ENCODE results near the gene TYW1.
A peak's percentile ranks its signal among the peaks of the same experiment; 100 is the strongest.
"Not testable (repeated sequence)": the region's sequence is repeated elsewhere in the genome, so short reads cannot be mapped to it uniquely, and the experiment has no call there.

The TYW1 gene

GRCh38 chr7:67017971-67018370 lies 21.3 kb downstream of the TYW1 start:
- H3K4me1 Mint-ChIP-seq (ENCODE audit: low read depth); H3K4me3 Mint-ChIP-seq; H3K27me3 Mint-ChIP-seq (ENCODE audit: low read depth); H3K9me3 Mint-ChIP-seq: not testable (repeated sequence)
- Mint-ChIP-seq H3K36me3 (ENCODE audit: low read depth) (peaks cover 33% of the 10 kb centered on the region), H3K27ac (peak overlapping the region; percentile 15)

- Mint-ChIP-seq H3K4me3 (no peak overlapping the region), H3K4me1 (ENCODE audit: low read depth) (no peaks in the 10 kb centered on the region), H3K27ac (no peak overlapping the region), H3K27me3 (ENCODE audit: low read depth) (no peaks in the 10 kb centered on the region), H3K36me3 (ENCODE audit: low read depth) (peaks cover 31% of the 10 kb centered on the region), H3K9me3 (no peaks in the 10 kb centered on the region)
These were observed 22.3 kb downstream of the TYW1 start for GRCh38 chr7:67018940-67019339.

DNA sequence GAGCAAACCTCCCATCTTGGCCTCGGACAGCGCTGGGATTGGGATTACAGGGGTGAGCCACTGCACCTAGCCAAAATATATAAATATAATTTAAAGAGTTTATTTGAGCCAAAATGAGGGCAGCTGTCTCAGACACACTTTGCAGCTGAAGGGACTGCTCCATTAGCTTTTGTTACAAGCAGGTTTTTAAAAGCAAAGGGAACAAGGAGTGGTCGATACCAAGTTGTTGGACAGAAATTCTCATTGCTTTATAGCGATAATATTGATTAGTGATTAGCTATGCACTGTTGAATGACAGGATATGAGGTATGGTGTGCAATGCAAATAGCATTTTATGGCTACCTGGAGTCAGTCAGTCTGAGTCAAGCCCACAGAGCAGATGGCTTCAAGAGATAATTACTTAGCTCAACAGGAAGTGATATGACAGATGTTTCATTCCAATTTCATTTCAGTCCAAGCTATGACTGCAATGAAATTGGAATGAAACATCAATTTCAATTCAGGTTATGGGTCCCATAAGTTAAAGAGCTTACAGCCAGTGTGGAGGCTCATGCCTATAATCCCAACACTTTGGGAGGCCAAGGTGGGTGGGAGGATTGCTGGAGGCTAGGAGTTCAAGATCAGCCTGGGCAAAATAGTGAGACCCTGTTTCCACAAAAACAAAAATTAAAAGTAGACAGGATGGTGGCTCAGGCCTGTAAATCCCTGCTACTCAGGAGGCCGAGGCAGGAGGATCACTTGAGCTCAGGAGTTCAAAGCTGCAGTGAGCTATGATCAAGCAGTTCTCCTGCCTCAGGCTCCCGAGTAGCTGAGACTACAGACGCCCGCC lies 23.1 kb downstream of the TYW1 start:
- Mint-ChIP-seq H3K4me3 (no peak overlapping the region), H3K36me3 (ENCODE audit: low read depth) (peaks cover 28% of the 10 kb centered on the region), H3K4me1 (ENCODE audit: low read depth) (no peaks in the 10 kb centered on the region), H3K27me3 (ENCODE audit: low read depth) (no peaks in the 10 kb centered on the region), H3K9me3 (no peaks in the 10 kb centered on the region), H3K27ac (peak overlapping the region; percentile 50)

GRCh38 chr7:67021260-67021659 lies 24.6 kb downstream of the TYW1 start:
- no peaks in the 10 kb centered on the region for H3K27me3 Mint-ChIP-seq (ENCODE audit: low read depth)
- H3K9me3 Mint-ChIP-seq, result no peaks in the 10 kb centered on the region
- peaks cover 29% of the 10 kb centered on the region for H3K36me3 Mint-ChIP-seq (ENCODE audit: low read depth)
- no peaks in the 10 kb centered on the region for H3K4me1 Mint-ChIP-seq (ENCODE audit: low read depth)
- no peak overlapping the region for H3K4me3 Mint-ChIP-seq
- no peak overlapping the region for H3K27ac Mint-ChIP-seq

GRCh38 chr7:67022511-67022910 lies 25.9 kb downstream of the TYW1 start:
- Mint-ChIP-seq H3K4me3 (no peak overlapping the region), H3K4me1 (ENCODE audit: low read depth) (no peaks in the 10 kb centered on the region), H3K27ac (no peak overlapping the region), H3K27me3 (ENCODE audit: low read depth) (no peaks in the 10 kb centered on the region), H3K9me3 (no peaks in the 10 kb centered on the region), H3K36me3 (ENCODE audit: low read depth) (peaks cover 28% of the 10 kb centered on the region)

DNA sequence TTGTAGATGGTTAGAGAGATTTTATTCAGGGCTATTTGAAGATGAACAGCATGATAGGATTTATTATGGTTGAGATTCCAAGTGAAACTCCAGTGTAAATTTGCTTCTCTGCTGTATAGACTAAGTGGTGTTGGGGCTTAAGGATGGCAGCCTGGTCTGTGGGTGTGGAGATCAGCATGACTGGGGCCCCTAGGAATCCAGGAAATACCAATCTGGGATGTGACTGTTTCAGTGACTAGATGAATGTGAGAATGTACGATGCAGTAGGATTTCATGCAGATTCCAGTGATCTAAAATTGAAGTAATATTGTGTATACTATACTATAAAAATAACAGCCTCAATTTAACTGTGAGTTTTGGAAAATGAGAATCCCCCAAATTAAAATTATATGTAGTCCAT lies 28.8 kb downstream of the TYW1 start:
- peaks cover 36% of the 10 kb centered on the region for H3K36me3 Mint-ChIP-seq (ENCODE audit: low read depth)
- not testable (repeated sequence) for H3K27ac Mint-ChIP-seq; H3K4me3 Mint-ChIP-seq; H3K27me3 Mint-ChIP-seq (ENCODE audit: low read depth); H3K9me3 Mint-ChIP-seq; H3K4me1 Mint-ChIP-seq (ENCODE audit: low read depth)

DNA sequence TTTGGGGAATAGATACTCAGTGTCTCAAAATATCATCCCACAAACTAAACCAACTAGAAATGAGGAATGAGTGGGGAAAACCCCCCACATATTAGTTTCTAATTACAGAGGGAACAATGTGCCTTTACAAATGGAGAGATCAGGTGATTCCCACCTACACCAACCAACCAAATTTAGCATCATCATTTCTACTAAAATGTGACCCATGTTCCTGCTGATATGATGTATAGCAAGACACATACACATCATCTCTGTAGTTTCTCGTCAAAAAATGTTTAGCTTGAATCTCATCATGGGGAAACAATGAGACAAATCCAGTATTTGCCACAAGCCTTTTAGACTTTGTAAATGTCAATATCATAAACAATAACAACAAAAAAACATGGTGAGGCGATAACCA lies 35.1 kb downstream of the TYW1 start:
- not testable (repeated sequence) for H3K27me3 Mint-ChIP-seq (ENCODE audit: low read depth); H3K4me3 Mint-ChIP-seq; H3K27ac Mint-ChIP-seq; H3K4me1 Mint-ChIP-seq (ENCODE audit: low read depth); H3K9me3 Mint-ChIP-seq
- H3K36me3 Mint-ChIP-seq (ENCODE audit: low read depth), result peaks cover 38% of the 10 kb centered on the region

DNA sequence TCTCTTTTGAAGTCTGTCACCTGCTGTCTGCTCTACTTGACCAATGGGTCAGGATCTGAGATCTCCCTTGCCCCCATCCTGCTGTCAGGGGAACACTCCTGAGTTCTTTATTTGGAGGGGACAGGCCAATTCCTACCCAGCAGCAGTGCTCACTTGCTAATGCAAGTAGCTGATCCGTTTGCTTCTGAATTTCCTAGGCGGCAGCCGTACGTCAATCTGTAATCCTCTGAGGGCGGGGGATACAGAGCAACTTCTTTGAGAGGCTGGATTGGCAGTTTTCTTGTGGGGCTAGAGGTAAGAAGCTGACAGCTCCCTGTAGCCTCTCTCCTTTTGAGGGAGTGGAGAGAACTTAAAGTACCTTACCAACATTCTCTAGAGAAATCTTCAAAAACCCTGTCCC lies 36.6 kb downstream of the TYW1 start:
- Mint-ChIP-seq H3K4me1 (ENCODE audit: low read depth) (no peaks in the 10 kb centered on the region), H3K9me3 (peaks cover 7% of the 10 kb centered on the region), H3K27me3 (ENCODE audit: low read depth) (no peaks in the 10 kb centered on the region), H3K36me3 (ENCODE audit: low read depth) (peaks cover 34% of the 10 kb centered on the region), H3K4me3 (no peak overlapping the region), H3K27ac (no peak overlapping the region)

- not testable (repeated sequence) for H3K4me1 Mint-ChIP-seq (ENCODE audit: low read depth); H3K27ac Mint-ChIP-seq; H3K27me3 Mint-ChIP-seq (ENCODE audit: low read depth); H3K9me3 Mint-ChIP-seq; H3K4me3 Mint-ChIP-seq
- H3K36me3 Mint-ChIP-seq (ENCODE audit: low read depth), result peaks cover 20% of the 10 kb centered on the region
These were observed 40.1 kb downstream of the TYW1 start for GRCh38 chr7:67036432-67037395.

DNA sequence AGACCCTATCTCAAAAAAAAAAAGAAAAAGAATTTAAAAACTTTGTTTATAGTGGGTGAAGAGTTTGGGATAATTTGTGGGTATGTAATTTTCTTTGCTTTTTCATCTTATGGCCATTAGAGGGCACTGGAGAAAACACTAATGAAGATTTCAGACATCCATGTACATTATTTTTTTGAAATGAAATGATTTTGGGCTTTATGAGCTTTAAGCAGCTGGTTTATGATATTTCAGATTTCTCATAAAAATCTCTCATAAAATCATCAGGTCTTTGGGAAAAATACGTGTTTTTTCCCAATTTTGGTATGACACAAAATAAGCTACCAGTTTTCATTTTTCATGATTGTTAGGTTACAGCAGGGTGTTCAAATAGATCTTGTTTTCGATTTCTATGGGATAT lies 44.2 kb downstream of the TYW1 start:
- H3K9me3 Mint-ChIP-seq; H3K36me3 Mint-ChIP-seq (ENCODE audit: low read depth); H3K4me3 Mint-ChIP-seq; H3K27me3 Mint-ChIP-seq (ENCODE audit: low read depth); H3K4me1 Mint-ChIP-seq (ENCODE audit: low read depth); H3K27ac Mint-ChIP-seq: not testable (repeated sequence)

DNA sequence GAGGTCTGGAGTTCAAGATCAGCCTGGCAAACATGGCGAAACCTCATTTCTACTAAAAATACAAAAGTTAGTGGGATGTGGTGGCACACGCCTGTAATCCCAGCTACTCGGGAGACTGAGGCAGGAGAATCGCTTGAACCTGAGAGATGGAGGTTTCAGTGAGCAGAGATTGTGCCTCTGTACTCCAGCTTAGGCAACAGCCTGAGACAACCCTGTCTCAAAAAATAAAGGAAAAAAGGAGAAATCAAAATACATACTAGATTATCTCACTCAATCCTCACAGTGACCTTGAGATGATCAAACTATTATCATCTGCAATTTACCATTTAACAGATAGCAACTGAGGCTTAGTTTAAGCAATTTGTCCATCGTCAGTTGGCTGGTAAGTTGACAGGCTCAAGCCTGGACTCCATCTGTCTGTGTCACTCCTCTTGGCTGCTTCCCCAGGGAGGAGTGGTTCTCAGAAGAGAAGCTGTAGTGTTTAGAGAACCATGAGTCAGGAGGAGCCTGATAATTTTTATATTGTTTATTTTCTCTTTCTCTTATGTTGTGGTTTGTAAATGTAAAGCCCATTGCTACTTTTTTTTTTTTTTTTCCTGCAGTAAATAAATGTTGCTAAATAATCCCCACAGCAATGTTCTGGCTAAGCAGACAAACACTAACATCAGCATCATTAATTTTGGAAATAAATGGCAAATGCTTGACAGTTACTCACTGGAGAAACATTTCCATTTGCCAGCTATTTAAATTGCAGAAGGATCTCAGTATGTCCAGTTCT lies 46.3 kb downstream of the TYW1 start:
- not testable (repeated sequence) for H3K4me3 Mint-ChIP-seq; H3K4me1 Mint-ChIP-seq (ENCODE audit: low read depth); H3K9me3 Mint-ChIP-seq; H3K36me3 Mint-ChIP-seq (ENCODE audit: low read depth); H3K27me3 Mint-ChIP-seq (ENCODE audit: low read depth); H3K27ac Mint-ChIP-seq

GRCh38 chr7:67043559-67043930 lies 46.9 kb downstream of the TYW1 start:
- H3K27me3 Mint-ChIP-seq (ENCODE audit: low read depth); H3K36me3 Mint-ChIP-seq (ENCODE audit: low read depth); H3K4me1 Mint-ChIP-seq (ENCODE audit: low read depth); H3K4me3 Mint-ChIP-seq; H3K27ac Mint-ChIP-seq; H3K9me3 Mint-ChIP-seq: not testable (repeated sequence)

- no peaks in the 10 kb centered on the region for H3K9me3 Mint-ChIP-seq
- no peaks in the 10 kb centered on the region for H3K4me1 Mint-ChIP-seq (ENCODE audit: low read depth)
- H3K27me3 Mint-ChIP-seq (ENCODE audit: low read depth), result no peaks in the 10 kb centered on the region
- peaks cover 8% of the 10 kb centered on the region for H3K36me3 Mint-ChIP-seq (ENCODE audit: low read depth)
- H3K4me3 Mint-ChIP-seq, result no peak overlapping the region
- no peak overlapping the region for H3K27ac Mint-ChIP-seq
These were observed 48.9 kb downstream of the TYW1 start for GRCh38 chr7:67045496-67045995.

GRCh38 chr7:67046819-67047218 lies 50.2 kb downstream of the TYW1 start:
- not testable (repeated sequence) for H3K9me3 Mint-ChIP-seq; H3K27me3 Mint-ChIP-seq (ENCODE audit: low read depth); H3K4me3 Mint-ChIP-seq; H3K27ac Mint-ChIP-seq; H3K4me1 Mint-ChIP-seq (ENCODE audit: low read depth)
- peaks cover 14% of the 10 kb centered on the region for H3K36me3 Mint-ChIP-seq (ENCODE audit: low read depth)

Measured in T-helper 1 cell treated with Interleukin-12 subunit alpha and Interleukin-12 subunit beta and Interleukin-4 antibody, amounts not matched to agents 30 μg/mL and 1 μg/mL, for 36 hours (primary cell).